Left ventricle myocardium inferior (tissue), 1 donor: ENCODE results near the gene CYYR1. TPM values are rescaled to one million over a fixed set of nuclear protein-coding genes. Genes with fewer than 3 reads are reported as not detected.
A peak's percentile ranks its signal among the peaks of the same experiment; 100 is the strongest.

Source experiments
- DNase-seq: peaks from one replicate; pipeline ENCODE4 v3.0.0-alpha.2; 2020
- H3K27ac ChIP-seq: fragments of 200-600 bp; replicated peaks from 2 replicates; pipeline ENCODE4 v1.8.0; 2021
- H3K27me3 ChIP-seq: fragments of 200-600 bp; 2 replicates; pipeline ENCODE4 v1.8.0; 2021; ENCODE audit warnings: low read depth
- H3K36me3 ChIP-seq: fragments of 200-600 bp; 2 replicates; pipeline ENCODE4 v1.8.0; 2021
- H3K4me1 ChIP-seq: fragments of 200-600 bp; 2 replicates; pipeline ENCODE4 v1.8.0; 2021
- H3K4me3 ChIP-seq: fragments of 200-600 bp; 2 replicates; pipeline ENCODE4 v1.8.0; 2021; ENCODE audit warnings: mild to moderate bottlenecking, moderate library complexity
- H3K9me3 ChIP-seq: fragments of 200-600 bp; replicated peaks from 2 replicates; pipeline ENCODE4 v1.8.0; 2021
- CTCF ChIP-seq: fragments of 200-600 bp; IDR thresholded peaks from 2 replicates; pipeline ENCODE4 v1.8.0; 2021; ENCODE audit warnings: antibody characterized with exemption, mild to moderate bottlenecking, borderline replicate concordance
- intact Hi-C: fragments of 100-400 bp; cut with micrococcal nuclease; formaldehyde crosslinking; loops from one replicate; pipeline ENCODE4 v1.11.0; 2022
- total RNA-seq: library from RNA; stranded (reverse); fragmentation: NEBNext Ultra II Directional; extraction: Animal tissue kit (Norgen Biotek cat#: 25700); gene quantifications from one replicate; pipeline ENCODE4 v1.2.1, GENCODE V29; 2021
- donor health status: DM: no; HTN: yes; CAD: no; lungs with severe emphysema.

CYYR1 gene
- total RNA-seq, 1 donor from 2014 or later, result 21.6 TPM

GRCh38 chr21:26544201-26544775 is 28.8 kb downstream of the CYYR1 start:
- Histone ChIP-seq H3K36me3 (no peaks in the 10 kb centered on the region), H3K27ac (no peak overlapping the region), H3K9me3 (no peaks in the 10 kb centered on the region), H3K4me3 (no peak overlapping the region), H3K27me3 (no peaks in the 10 kb centered on the region), H3K4me1 (peaks cover 27% of the 10 kb centered on the region)
- no peak for TF ChIP-seq CTCF
- no peak for DNase-seq
- intact Hi-C loops, result no loop called here

- no peak for TF ChIP-seq CTCF
These were observed 32.4 kb downstream of the CYYR1 start for GRCh38 chr21:26540651-26541050.

GRCh38 chr21:26539566-26539965 is 33.5 kb downstream of the CYYR1 start:
- Histone ChIP-seq H3K4me1 (peaks cover 6% of the 10 kb centered on the region), H3K36me3 (no peaks in the 10 kb centered on the region), H3K9me3 (no peaks in the 10 kb centered on the region), H3K4me3 (no peak overlapping the region), H3K27ac (peak overlapping the region; percentile 36), H3K27me3 (no peaks in the 10 kb centered on the region)
- intact Hi-C loops, result no loop called here
- DNase-seq, result no peak
- TF ChIP-seq CTCF, result no peak

More at GRCh38 chr21:26540651-26541050, 32.4 kb downstream of the CYYR1 start:
- no peak for DNase-seq
- Histone ChIP-seq H3K4me3 (no peak overlapping the region), H3K4me1 (peaks cover 6% of the 10 kb centered on the region), H3K27ac (peak overlapping the region; percentile 36), H3K27me3 (no peaks in the 10 kb centered on the region), H3K9me3 (no peaks in the 10 kb centered on the region), H3K36me3 (no peaks in the 10 kb centered on the region)
- intact Hi-C loops, result no loop called here

GRCh38 chr21:26534517-26534916 is 38.6 kb downstream of the CYYR1 start:
- Histone ChIP-seq H3K9me3 (peaks cover 6% of the 10 kb centered on the region), H3K27ac (no peak overlapping the region), H3K27me3 (no peaks in the 10 kb centered on the region), H3K36me3 (no peaks in the 10 kb centered on the region), H3K4me3 (no peak overlapping the region), H3K4me1 (peaks cover 8% of the 10 kb centered on the region)
- no peak for TF ChIP-seq CTCF
- no peak for DNase-seq
- intact Hi-C loops, result no loop called here

GRCh38 chr21:26532208-26532607 is 40.9 kb downstream of the CYYR1 start:
- intact Hi-C loops, result no loop called here
- no peak for TF ChIP-seq CTCF
- Histone ChIP-seq H3K27ac (peak overlapping the region; percentile 52), H3K36me3 (no peaks in the 10 kb centered on the region), H3K27me3 (no peaks in the 10 kb centered on the region), H3K4me3 (no peak overlapping the region), H3K4me1 (peaks cover 17% of the 10 kb centered on the region), H3K9me3 (peaks cover 6% of the 10 kb centered on the region)
- DNase-seq, result no peak
